Activated T-cell treated with anti-CD3 and anti-CD28 coated beads for 48 hours (primary cell): ENCODE results near the gene ANKRD10.
"Not testable (repeated sequence)": the region's sequence is repeated elsewhere in the genome, so short reads cannot be mapped to it uniquely, and the experiment has no call there.

Source experiments
- DNase-seq: peaks from one replicate; pipeline ENCODE4 v3.0.0-alpha.2; 2020; ENCODE audit warnings: low read depth

Gene ANKRD10

DNA sequence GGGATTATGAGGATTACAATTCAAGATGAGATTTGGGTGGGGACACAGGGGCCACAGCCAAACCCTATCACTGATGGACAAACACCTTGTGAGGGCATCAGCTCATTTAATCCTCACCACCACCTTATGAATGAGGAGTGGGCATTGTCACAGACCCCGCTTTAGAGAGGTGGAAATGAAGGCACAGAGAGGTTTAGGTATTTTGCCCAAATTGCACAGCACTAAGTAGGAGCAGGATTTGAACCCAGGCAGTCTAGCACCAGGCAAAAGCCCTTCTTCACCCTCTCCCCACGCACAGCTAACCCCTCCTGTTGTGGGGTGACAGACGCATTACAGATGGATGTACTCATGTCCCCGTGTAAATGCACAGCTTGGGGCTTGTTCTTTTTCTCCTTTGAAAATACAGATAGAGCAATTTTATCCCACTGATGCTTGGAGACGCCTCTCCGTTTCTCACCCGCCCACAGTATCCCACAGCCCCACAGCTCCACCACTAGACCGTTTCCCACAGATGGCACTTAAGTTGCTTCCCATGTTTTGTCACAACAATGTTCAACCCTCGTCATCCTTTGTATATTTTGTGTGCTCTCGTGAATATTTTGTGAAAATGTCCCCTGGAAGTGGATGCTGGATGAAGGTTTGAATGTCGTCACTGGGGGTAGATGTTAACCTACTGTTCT lies 48.2 kb downstream of the ANKRD10 start:
- no peak for DNase-seq

GRCh38 chr13:110863685-110864084 lies 51.2 kb downstream of the ANKRD10 start:
- DNase-seq = no peak

DNA sequence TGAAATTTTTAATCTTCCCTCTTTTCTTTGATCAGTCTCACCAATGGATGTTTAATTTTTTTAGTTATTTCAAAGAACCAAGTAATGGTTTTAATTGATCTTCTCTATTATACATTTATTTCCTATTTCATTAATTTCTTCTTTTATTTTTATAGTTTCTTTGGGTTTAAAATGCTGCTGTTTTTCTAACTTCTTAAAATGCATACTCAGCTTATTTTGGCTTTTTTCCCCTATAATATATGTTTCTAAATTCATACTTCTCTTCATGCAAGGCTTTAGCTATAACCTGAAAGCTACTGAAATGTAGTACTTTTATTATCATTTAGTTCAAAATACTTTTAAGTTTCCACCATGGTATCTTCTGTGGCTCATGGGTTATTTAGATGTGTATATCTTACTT lies 53.9 kb downstream of the ANKRD10 start:
- no peak for DNase-seq

DNA sequence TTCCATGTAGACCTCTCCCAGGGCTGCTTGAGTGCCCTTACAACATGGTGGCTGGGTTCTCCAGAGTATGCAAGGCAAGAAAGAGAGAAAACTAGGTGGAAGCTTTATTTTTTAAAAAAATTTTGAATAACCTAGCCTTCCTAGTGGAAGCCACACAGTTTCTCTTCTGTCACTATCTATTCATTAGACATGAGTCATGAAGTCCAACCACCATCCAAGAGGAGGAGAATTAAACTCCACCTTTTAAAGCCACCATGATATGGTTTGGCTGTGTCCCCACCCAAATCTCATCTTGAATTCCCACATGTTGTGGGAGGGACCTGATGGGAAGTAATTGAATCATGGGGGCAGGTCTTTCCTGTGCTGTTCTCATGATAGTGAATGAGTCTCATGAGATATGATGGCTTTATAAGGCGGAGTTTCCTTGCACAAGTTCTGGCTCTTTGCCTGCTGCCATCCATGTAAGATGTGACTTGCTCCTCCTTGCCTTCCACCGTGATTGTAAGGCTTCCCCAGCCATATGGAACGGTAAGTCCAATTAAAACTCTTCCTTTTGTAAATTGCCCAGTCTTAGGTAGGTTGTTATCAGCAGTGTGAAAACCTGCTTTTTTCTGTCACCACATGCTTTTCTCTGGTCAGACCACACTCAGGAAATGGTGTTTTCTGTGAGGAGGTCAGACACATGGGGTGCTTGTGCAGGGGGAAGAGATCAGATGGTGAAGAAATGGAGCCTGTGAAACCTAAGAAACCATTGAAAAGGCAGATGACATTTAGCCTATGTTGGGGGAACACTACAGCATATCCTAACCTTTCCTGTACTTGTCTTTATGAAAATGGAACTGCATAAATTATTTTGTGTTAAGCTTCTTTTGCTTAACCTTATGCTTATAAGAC lies 57.7 kb downstream of the ANKRD10 start:
- no peak for DNase-seq

DNA sequence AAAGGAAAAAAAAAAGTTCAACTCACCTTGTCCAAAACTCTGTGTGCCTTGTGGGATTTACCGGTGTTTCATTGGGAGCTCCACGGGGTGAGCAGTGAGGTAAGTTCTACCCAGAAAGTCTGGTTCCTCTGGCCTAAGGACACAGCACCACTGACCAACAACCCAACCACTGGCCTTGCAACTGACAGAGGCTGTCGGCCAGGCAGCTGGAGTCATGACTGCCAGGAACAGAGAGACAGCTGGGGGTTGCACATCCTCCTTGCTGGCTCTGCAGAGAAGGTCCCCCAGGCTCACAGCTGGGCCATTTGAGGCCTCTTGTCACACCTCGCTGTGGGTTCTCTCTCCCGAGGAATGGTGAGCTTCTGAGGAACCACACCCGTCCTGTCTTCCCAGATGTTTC lies 59.5 kb downstream of the ANKRD10 start:
- DNase-seq = no peak

- no peak for DNase-seq
Observed at GRCh38 chr13:110854866-110855265, 60.0 kb downstream of the ANKRD10 start.

- no peak for DNase-seq
Observed at GRCh38 chr13:110853235-110853721, 61.6 kb downstream of the ANKRD10 start.

GRCh38 chr13:110850840-110851239 lies 64.0 kb downstream of the ANKRD10 start:
- no peak for DNase-seq

DNA sequence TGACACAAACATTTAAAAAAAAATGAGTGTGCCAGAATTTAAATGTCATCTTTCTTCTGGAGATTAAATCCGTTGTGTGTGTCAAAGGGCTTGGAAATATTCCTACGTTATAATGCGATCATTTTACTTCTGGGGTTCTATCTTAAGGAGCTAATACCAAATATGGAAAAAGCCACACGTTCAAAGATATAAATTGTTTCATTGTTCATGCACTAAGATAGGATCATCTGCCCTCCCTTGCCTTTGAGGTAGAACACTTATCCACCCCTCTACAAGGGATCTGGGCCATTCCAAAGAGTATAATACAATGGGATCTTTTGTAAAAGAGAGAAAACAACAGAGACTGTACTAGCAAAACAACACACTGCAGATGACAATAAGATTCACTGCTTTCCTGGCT lies 64.9 kb downstream of the ANKRD10 start:
- DNase-seq = no peak

GRCh38 chr13:110845520-110845919 lies 69.3 kb downstream of the ANKRD10 start:
- no peak for DNase-seq

DNA sequence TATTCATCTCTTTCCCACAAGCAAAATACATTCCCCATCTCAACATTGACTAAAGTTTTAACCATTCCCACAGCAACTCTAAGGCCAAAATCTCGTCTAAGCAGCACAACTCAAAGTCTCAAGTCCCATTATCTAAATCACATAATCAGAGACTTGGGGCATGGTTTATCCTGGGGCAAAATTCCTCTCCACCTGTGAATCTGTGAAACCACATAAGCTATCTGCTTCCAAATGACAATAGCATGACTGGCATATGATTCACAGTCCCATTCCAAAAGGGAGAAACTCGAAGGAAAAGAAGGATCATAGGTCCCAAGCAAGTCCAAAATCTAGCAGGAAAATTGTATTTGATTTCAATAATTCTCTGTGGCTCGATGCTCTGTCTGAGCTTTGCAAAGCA lies 73.0 kb downstream of the ANKRD10 start:
- no peak for DNase-seq

DNA sequence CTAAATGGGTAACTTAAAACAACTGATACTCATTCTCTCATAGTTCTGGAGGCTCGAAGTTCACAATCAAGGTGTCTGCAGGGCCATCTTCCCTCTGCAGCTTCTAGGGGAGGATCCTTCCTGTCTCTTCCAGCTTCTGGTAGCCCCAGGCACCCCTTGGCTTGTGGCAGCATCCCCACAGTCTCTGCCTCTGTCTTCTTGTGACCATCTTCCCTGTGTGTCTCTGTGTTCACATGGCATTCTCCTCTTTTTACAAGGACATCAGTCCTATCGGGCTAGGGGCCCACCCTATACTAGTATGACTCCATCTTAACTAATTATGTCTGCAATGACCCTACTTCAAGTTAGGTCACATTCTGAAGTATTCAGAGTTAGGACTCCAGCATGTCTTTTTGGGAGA lies 73.5 kb downstream of the ANKRD10 start:
- no peak for DNase-seq

DNA sequence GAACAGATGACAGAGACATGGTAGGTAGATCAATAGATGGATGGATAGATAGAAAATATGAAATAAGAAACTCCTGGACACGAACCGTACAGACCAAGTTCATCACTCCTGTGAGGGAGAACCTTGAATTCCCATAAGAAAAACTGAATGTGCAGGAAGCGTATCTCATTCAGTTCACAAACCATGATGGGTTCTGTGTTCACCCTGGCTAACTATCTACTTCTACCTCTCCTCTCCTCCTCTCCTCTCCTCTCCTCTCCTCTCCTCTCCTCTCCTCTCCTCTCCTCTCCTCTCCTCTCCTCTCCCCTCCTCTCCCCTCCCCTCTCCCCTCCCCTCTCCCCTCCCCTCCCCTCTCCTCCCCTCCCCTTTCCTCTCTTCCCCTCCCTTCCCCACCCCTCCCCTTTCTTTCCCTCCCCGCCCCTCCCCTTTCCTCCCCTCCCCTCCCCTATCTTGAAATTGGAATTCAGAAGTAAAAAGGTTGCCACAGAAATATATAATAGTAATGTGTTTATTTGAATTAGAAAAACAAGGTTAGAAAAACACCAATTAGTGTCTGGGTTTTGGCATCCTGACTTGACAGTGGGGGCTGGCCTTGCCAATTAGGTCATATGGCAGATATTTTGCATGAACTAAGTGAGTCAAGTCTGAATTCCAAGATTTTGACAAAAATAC lies 75.9 kb downstream of the ANKRD10 start:
- DNase-seq = no peak

GRCh38 chr13:110838116-110838515 lies 76.8 kb downstream of the ANKRD10 start:
- no peak for DNase-seq

DNA sequence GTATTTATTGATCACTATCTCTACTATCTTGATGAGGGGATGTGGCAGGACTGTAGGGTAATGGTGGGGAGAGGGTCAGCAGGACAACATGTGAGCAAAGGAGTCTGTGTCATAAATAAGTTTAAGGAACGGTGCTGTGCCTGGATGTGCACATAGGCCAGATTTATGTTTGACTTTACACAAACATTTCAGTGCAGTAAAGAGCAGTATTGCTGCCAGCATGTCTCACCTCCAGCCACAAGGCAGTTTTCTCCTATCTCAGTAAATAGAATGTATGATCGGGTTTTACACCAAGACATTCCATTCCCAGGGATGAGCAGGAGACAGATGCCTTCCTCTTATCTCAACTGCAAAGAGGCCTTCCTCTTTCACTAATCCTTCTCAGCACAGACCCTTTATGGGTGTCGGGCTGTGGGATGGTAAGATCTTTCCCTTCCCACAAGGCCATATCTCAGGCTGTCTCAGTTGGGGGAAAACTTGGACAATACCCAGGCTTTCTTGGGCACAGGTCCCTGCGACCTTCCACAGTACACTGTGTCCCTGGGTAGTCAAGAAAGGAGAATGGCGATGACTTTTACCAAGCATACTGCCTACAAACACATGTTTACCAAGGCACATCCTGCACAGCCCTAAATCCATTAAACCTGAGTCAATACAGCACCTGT lies 77.3 kb downstream of the ANKRD10 start:
- not testable (repeated sequence) for DNase-seq

- no peak for DNase-seq
Observed at GRCh38 chr13:110836605-110836903, 78.3 kb downstream of the ANKRD10 start.

GRCh38 chr13:110835721-110836604 lies 78.9 kb downstream of the ANKRD10 start:
- no peak for DNase-seq

DNA sequence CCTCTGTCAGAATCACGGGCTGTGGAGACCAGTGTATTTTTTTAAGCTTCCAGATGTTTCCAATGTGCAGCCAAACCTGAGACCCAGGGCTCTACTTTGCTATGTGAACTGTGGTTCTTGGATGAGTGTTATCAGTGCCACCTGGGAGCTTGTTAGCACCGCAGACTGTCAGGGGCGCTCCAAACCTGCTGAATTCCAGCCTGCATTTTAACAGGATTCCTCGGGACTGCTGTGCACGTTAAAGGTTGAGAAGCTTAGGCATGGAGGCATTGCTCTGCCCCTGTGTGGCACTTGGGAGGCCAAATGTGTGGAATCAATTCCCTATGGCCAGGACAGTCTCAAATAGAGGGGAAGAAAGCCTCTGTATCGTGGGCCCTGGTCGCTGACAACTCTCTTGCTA lies 80.3 kb downstream of the ANKRD10 start:
- no peak for DNase-seq

DNA sequence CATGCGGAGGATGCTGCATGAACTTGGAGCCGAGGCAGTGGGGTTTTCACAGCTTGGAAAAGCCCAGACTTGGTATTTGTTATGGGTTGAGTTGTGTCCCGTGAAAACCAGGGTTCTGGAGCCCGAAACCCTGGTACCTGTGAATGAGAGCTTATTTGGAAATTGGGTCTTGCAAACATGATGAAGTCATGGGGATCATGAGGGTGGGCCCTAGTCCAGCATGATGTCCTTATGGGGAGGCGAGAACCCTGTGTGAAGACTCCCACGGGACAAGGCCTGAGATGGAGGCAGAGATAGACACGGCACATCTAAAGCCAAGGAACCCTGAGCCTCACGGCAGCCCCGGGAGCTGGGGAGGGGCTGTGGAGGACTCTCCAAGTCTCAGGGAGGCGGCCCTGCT lies 82.3 kb downstream of the ANKRD10 start:
- DNase-seq = no peak

DNA sequence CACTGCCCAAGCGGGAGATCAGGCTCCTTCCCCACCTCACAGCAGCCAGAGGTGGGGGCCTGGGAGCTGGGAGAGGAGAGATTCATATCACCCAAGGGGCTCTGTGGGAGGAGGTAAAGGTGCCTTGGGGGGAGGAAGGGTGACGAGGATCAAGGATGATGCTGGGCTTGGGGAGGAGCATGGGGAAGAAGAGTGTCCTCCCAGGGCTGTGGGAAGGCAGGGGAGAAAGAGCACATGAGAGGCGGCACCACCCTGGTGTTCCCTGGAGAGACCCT lies 82.7 kb downstream of the ANKRD10 start:
- no peak for DNase-seq

DNA sequence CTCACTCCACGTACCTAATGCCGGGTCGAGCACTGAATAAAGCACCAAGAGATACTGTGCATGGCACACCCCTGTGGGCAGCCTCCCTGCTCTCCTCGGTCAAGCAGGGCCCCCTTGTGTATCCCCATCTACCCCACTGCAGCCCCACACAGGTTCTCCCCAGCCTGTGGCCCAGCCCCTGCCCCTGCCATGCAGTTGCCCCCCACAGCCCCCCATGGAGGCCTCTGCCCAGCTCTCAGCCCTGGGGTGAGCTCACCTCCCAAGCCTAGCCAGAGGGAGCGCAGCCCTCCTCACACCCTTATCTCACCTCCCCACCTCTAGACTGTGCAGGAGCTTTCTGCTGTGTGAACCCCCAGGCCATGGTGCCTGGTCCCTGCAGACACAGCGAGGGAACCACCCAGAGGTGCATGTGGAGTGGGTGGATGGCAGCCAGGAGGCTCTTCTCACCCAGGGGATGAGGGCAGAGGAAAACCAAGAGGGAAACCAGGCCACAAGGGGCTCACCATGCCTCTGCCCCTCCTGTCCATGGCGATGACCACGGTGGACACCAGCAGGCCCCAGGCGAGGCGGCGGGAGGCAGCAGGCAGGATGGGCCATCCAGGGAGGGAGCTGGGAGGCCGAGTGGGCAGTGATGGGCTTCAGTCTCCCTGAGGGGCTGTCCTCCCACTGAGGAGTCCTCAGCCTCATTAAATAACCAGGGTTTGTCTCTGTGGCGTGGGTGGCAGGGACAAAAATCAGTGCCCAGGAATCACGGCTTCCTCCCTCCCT lies 83.2 kb downstream of the ANKRD10 start:
- DNase-seq = no peak
